NAMALWA (cell line): Measurements from ENCODE around the gene AUTS2.
A peak's percentile ranks its signal among the peaks of the same experiment; 100 is the strongest.

ENCODE experiments used
- DNase-seq: peaks from one replicate; pipeline ENCODE4 v3.0.0-alpha.2; 2015; ENCODE audit warnings: low spot score

The AUTS2 gene

DNA sequence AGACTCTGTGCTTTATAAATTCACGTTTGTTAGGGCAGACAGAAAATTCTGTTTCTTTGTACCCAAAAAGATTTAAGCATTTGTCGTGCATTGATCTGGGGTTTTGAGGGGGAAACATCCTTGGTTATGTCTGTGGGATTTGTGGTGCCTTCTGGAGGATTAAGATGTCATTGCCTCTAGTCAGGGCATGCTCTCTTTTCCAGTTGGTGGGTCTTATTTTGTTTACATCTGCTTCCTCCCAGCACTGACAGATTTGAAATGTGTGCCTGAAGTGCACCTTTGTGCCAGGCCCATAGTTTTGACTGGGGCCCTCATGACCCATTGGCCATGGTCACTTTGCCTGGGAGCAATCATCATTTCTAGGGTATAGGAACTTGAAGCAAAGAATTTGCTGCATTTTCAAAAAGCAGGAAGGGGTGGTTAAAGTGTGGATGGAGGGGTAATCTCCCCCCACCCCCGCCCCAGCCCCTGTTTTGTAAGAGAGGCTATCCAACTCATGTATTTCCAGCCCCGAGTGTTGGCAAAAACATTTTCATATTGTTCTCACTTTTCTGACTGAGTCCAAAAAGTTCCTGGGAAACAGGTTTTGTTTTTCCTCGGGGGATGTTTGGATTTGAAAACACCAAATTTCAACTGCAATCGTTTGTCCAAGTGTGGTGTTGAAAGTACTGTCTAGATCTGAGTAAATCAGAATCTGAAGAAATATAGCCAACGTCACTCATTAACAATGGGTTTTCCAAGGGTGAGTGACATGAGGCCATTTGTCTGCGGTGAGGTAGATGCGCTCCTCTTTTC lies 1145.5 kb downstream of the AUTS2 start:
- no peak for DNase-seq

GRCh38 chr7:70744492-70744891 lies 1146.2 kb downstream of the AUTS2 start:
- DNase-seq: no peak

DNA sequence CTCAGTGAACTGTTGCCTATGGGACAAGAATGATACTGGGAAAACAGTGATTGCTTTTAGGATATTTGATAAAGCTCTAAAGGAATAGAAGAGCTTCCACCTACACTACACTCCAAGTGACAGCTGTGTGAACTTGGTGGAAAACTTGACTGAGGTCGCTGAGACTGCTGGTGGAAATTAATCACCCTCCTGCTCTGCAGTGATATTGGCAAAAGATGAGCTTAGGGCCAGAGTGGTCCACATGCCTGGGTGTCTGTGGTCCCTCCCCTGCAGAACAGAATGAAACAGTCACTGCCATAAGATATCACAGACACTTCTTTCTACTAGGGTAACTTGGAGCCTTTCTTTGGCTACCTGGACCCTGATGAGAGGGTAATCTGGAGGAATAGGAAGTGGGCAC lies 1151.6 kb downstream of the AUTS2 start:
- no peak for DNase-seq

GRCh38 chr7:70751895-70752294 lies 1153.6 kb downstream of the AUTS2 start:
- DNase-seq: no peak

DNA sequence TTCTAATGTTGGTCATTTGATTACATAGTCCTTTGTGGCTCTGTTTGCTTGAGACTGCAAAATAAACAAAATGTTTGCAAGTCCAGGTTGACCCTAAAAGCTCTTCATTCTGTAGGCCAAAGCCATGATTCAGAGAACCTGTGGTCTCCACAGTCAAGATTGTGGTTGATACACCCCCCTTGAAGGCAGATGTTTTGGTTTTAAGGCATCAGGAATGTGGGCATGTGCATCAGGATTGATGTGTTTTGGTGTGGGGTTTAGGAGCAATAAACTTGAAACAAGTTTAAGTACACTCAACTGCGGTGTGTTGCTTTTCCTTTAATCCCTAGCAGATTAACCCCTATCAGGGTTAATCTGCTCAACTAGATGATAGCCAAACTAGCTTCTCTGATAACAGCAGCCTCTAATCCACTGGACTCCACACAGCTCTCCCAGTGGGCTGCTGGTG lies 1154.5 kb downstream of the AUTS2 start:
- no peak for DNase-seq

DNA sequence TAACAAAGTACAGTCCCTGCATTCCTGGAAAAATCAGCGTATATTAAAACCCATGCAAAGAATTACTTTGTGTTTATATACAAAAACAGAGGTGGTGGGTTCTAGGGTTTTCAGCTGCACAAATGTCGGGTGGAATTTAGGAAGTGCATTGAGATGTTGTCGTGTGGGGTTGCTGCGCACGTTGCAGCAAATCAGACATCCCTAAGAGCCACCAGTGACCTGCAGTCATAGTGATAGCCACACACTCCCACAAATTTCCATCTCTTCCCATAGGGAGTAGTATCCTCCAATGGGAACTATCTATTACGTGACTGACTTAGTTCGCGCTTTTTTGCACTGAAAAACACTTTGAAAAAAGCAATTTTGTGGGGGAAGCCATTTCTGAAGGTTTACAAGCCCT lies 1158.5 kb downstream of the AUTS2 start:
- DNase-seq: no peak

DNA sequence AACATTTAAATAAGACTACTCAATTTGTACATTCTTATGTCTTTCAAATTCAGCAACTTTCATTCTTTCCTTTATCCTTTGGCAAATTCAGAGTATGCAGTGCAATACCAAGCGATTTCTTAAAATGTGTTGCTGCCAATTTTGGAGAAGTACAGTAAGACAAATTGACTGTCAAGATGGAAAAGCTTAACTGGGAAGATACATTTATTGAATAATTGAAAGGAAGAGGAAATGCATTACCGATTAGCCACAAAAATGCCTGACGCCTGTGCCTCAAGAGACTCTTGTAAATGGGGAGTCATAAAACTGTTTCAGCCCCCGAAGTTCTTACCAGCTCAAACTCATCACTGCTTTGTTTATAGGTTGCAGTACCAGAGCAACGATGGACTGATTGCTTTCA lies 1160.4 kb downstream of the AUTS2 start:
- DNase-seq: no peak

GRCh38 chr7:70759674-70760073 lies 1161.4 kb downstream of the AUTS2 start:
- no peak for DNase-seq

- peak; percentile 64 for DNase-seq
Measured at GRCh38 chr7:70761711-70762328, 1163.5 kb downstream of the AUTS2 start.

GRCh38 chr7:70762696-70763095 lies 1164.4 kb downstream of the AUTS2 start:
- no peak for DNase-seq

DNA sequence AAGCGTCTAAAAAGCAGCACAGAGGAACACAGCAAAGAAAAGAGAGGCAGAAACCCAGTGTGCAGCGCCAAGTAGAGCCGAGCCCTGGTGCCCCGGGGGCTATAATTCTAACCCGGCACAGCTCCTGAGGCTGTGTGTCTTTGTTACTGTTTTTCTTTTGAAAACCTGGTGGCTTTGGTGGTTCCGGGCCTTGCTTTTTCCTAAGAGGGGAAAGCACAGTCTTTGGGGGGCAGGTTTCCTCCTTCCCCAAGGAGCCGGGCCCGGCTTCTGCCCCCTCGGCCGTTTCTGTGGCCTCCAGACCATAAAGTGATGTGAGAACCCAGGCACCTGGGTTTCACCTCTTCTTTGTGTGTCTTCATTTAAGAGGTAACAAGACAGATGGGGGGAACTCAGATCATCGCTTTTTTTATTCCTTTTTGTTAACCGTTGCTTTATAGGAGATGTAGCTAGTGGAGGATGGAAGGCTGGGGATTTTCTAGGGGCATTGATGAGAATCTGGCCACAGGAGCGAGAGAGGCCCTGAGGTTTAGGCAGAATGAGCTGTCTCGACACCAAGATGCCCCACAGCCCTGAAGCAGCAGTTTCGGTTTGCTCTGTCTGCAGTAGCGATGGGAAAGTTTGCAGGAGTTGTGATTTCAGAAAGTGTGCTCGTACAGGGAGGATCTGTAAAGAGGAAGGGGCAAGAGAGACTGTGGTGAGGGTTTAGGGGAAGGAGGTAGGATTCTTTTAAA lies 1165.9 kb downstream of the AUTS2 start:
- DNase-seq: no peak

DNA sequence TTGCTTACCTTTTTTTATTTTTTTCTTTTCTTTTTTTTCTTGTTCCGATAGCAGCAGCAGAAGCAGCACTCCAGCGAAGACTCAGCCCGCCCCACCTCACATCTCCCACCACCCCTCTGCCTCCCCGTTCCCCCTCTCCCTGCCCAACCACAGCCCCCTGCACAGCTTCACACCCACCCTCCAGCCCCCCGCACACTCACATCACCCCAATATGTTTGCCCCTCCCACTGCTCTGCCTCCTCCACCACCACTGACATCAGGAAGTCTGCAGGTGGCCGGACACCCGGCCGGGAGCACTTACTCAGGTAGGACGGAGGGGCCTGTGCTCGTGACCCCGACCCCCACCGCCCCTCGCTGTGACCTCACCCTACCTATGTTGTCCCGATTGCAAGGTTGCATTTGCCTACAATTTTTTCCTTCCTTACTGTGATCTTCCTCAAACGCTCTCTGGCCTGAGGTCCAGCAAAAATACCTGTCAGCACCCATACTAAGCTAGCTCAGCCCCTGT lies 1166.5 kb downstream of the AUTS2 start:
- no peak for DNase-seq

DNA sequence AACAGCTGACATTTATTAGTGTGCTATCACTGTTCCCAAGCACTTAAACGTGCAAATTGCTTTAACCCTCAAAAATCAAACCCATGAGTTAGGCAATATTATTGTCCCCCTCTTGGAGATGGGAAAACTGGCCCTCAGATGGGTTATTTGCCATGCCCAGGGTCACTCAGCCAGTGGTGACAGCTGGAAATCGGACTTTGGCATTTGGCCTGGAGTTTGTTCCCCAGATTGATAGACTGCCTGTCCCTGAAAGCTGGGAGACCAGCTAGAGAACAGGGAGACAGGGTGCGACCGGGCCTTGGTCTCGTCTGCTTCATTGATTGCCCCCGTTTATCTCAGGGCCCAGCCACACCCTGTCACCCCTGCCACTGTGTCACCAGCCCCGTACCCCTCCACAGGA lies 1167.4 kb downstream of the AUTS2 start:
- no peak for DNase-seq

DNA sequence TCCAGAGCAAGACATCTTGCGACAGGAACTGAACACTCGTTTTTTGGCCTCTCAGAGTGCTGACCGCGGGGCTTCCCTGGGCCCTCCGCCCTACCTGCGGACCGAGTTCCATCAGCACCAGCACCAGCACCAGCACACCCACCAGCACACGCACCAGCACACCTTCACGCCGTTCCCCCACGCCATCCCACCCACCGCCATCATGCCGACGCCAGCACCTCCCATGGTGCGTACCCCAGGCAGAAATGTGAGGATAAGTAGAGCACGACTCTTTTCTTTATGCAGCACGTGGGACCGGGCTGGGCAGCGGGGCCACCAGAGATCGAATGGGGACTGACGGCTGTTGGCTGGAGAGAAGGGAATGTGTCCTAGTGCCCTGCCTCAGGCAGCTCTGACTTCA lies 1167.8 kb downstream of the AUTS2 start:
- no peak for DNase-seq

- no peak for DNase-seq
Measured at GRCh38 chr7:70766694-70767093, 1168.4 kb downstream of the AUTS2 start.

DNA sequence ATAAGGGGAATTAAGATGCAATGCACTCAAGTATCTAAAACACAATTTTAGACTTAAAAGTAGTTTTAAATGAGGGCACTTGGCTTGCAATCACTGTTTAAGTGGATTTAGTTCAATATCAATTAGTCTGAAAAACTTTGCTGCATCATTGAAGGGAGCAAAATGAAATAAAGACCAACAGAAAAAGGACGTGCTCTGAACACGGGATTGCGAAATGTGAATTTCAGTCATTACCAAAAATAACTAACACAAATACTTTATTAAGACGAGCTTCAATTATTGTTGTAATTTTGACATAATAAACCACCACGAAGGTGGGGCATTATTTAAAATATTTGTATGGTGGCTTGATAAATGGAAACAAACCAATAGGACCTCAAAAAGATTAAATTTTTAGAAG lies 1171.9 kb downstream of the AUTS2 start:
- no peak for DNase-seq

GRCh38 chr7:70771451-70771850 lies 1173.2 kb downstream of the AUTS2 start:
- no peak for DNase-seq

GRCh38 chr7:70772891-70773290 lies 1174.6 kb downstream of the AUTS2 start:
- DNase-seq: no peak

DNA sequence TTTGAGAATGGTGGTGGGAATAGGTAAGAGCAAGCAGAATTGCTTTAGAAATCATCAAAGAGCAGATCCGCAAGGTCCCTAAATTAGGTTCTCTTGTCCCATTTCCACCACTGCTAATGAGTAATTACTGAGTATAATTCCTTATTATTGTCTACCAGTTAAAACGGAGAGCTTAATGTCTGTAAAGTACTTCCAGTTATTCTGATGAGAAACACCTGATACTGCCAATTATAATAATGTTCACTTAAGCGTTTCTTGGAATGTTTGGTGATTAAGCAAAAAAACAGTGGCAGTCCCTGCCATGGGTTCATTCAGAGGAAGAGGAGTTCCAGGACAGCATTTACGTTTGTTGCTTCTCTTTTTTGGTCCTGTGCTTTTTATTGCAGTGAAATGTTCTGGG lies 1175.1 kb downstream of the AUTS2 start:
- DNase-seq: no peak

DNA sequence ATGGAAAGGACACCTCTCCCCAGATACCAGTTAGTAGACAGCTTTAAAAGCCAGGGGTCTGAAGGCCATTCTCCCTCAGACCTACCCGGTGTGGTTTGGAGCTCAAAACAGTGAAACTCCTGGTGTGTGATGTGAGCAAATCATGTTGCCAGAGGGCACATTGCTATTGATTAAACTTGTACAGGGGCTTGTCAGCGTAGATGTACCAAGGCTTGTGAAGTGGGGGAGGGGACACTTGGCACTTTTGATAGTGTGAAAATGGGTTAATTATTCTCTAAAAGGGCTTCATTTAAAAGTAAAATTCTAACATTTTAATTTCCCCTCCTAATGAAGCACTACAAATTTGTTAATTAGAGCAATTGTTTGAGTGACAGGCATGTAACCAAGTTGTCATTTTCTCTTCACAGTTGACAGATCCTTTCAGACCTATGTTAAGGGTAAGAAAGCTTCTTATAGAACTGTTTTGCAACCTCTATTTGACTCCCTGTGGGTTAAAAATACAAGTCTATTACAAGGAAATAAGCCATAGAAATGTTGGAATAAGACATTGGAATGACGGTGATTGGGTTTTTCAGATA lies 1176.8 kb downstream of the AUTS2 start:
- no peak for DNase-seq

DNA sequence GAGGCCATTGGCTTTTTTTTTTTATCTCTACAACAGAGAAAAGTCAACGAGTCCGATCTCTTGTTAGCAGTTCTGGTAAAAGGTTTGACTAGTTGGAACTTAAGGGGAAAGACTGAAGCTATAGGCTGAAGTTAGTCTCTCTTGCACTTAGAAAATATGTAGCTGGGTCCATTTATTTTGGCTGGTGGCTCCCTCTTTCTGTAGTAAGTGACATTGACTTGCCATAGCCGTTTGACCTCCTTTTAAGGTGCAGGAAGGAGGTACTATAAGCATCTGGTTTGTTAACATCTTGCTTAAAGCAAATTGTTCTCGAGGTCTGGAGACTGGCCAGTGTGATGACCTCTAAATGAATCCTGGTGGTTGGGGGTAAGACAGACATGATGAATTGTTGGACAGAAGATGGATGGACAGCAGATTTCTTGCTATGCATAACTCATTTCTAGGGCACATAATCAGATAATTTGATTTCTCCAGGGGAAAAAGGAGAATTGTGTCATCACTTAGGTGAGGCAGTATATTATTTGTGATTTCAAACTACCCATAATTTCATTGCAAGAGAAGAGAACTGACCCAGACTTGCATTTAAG lies 1177.4 kb downstream of the AUTS2 start:
- peak; percentile 53 for DNase-seq

- DNase-seq: no peak
Measured at GRCh38 chr7:70776627-70777101, 1178.4 kb downstream of the AUTS2 start.
